ENCODE data around the gene QSOX2. TPM values are rescaled to one million over a fixed set of nuclear protein-coding genes. Genes with fewer than 3 reads are reported as not detected.

The QSOX2 gene
- total RNA-seq, 4 donors from 2014 or later = 10.2 to 15.8 (median 12.1) TPM

GRCh38 chr9:136177224-136177623 lies 68.4 kb downstream of the QSOX2 start:
- H3K36me3 ChIP-seq = no peaks in the 10 kb centered on the region
- H3K9me3 ChIP-seq = no peaks in the 10 kb centered on the region
- peaks cover 42% of the 10 kb centered on the region for H3K27me3 ChIP-seq
- no peak overlapping the region for H3K4me3 ChIP-seq
- H3K27ac ChIP-seq = no peak overlapping the region
- no peaks in the 10 kb centered on the region for H3K4me1 ChIP-seq
- no peak for DNase-seq (ENCODE audit: low spot score in 2 of 2)
- TF ChIP-seq EP300 (IDR thresholded peaks at IDR 0.05) (no peak), POLR2AphosphoS5 (IDR thresholded peaks at IDR 0.05) (no peak), POLR2A (IDR thresholded peaks at IDR 0.05) (no peak)
- TF ChIP-seq, protein P1, sequence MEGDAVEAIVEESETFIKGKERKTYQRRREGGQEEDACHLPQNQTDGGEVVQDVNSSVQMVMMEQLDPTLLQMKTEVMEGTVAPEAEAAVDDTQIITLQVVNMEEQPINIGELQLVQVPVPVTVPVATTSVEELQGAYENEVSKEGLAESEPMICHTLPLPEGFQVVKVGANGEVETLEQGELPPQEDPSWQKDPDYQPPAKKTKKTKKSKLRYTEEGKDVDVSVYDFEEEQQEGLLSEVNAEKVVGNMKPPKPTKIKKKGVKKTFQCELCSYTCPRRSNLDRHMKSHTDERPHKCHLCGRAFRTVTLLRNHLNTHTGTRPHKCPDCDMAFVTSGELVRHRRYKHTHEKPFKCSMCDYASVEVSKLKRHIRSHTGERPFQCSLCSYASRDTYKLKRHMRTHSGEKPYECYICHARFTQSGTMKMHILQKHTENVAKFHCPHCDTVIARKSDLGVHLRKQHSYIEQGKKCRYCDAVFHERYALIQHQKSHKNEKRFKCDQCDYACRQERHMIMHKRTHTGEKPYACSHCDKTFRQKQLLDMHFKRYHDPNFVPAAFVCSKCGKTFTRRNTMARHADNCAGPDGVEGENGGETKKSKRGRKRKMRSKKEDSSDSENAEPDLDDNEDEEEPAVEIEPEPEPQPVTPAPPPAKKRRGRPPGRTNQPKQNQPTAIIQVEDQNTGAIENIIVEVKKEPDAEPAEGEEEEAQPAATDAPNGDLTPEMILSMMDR (IDR thresholded peaks at IDR 0.05) = no peak
- 62% methylated on average over 7 of the region's 14 CpGs for WGBS

GRCh38 chr9:136175616-136176197 lies 69.9 kb downstream of the QSOX2 start:
- whole genome bisulfite sequencing = 54% methylated on average over 11 of the region's 12 CpGs
- no peak overlapping the region for H3K4me3 ChIP-seq
- H3K9me3 ChIP-seq = no peaks in the 10 kb centered on the region
- no peak overlapping the region for H3K27ac ChIP-seq
- DNase-seq (ENCODE audit: low spot score in 2 of 2) = no peak
- no peaks in the 10 kb centered on the region for H3K4me1 ChIP-seq
- no peaks in the 10 kb centered on the region for H3K36me3 ChIP-seq
- H3K27me3 ChIP-seq = peaks cover 48% of the 10 kb centered on the region
- TF ChIP-seq, protein P1 (IDR thresholded peaks at IDR 0.05) = no peak
- TF ChIP-seq POLR2AphosphoS5 (IDR thresholded peaks at IDR 0.05) (no peak), POLR2A (IDR thresholded peaks at IDR 0.05) (no peak), EP300 (IDR thresholded peaks at IDR 0.05) (no peak)

GRCh38 chr9:136174779-136175615 lies 70.6 kb downstream of the QSOX2 start:
- no peaks in the 10 kb centered on the region for H3K36me3 ChIP-seq
- H3K9me3 ChIP-seq = no peaks in the 10 kb centered on the region
- H3K27ac ChIP-seq = no peak overlapping the region
- no peak overlapping the region for H3K4me3 ChIP-seq
- DNase-seq (ENCODE audit: low spot score in 2 of 2) = no peak
- 82% methylated on average over 4 of the region's 8 CpGs for WGBS
- H3K27me3 ChIP-seq = peaks cover 55% of the 10 kb centered on the region
- TF ChIP-seq POLR2A (IDR thresholded peaks at IDR 0.05) (no peak), POLR2AphosphoS5 (IDR thresholded peaks at IDR 0.05) (no peak), EP300 (IDR thresholded peaks at IDR 0.05) (no peak)
- TF ChIP-seq, protein P1 (IDR thresholded peaks at IDR 0.05) = no peak
- no peaks in the 10 kb centered on the region for H3K4me1 ChIP-seq

- Histone ChIP-seq H3K27ac (no peak overlapping the region), H3K9me3 (no peaks in the 10 kb centered on the region), H3K4me1 (no peaks in the 10 kb centered on the region), H3K4me3 (no peak overlapping the region), H3K27me3 (peaks cover 56% of the 10 kb centered on the region), H3K36me3 (no peaks in the 10 kb centered on the region)
- 81% methylated on average over 12 of the region's 14 CpGs for WGBS
- TF ChIP-seq POLR2A (IDR thresholded peaks at IDR 0.05) (no peak), EP300 (IDR thresholded peaks at IDR 0.05) (no peak), POLR2AphosphoS5 (IDR thresholded peaks at IDR 0.05) (no peak)
- TF ChIP-seq, protein P1 (IDR thresholded peaks at IDR 0.05) = no peak
- DNase-seq (ENCODE audit: low spot score in 2 of 2) = no peak
Observed at GRCh38 chr9:136173648-136174290, 71.8 kb downstream of the QSOX2 start.

Measured in suprapubic skin (tissue), 4 donors.